GM21737 (cell line): ENCODE results near the gene PLEKHG2.
"Not testable (repeated sequence)": the region's sequence is repeated elsewhere in the genome, so short reads cannot be mapped to it uniquely, and the experiment has no call there.

Experiments
- ATAC-seq: cut with Tn5 transposase; IDR thresholded peaks from one replicate; pipeline ENCODE4 v1.9.1; 2021; ENCODE audit warnings: mild to moderate bottlenecking, moderate library complexity; ENCODE audit not compliant: unreplicated experiment

The PLEKHG2 gene

GRCh38 chr19:39446365-39447084 lies 34.1 kb downstream of the PLEKHG2 start:
- no peak for ATAC-seq

GRCh38 chr19:39448271-39448670 lies 35.8 kb downstream of the PLEKHG2 start:
- no peak for ATAC-seq

GRCh38 chr19:39449116-39449797 lies 36.8 kb downstream of the PLEKHG2 start:
- ATAC-seq, result no peak

- ATAC-seq, result not testable (repeated sequence)
Observed at GRCh38 chr19:39451257-39451656, 38.8 kb downstream of the PLEKHG2 start.

- ATAC-seq, result no peak
Observed at GRCh38 chr19:39463403-39463802, 50.9 kb downstream of the PLEKHG2 start.

GRCh38 chr19:39465956-39466747 lies 53.7 kb downstream of the PLEKHG2 start:
- ATAC-seq, result no peak

GRCh38 chr19:39467941-39468340 lies 55.5 kb downstream of the PLEKHG2 start:
- ATAC-seq, result no peak

GRCh38 chr19:39469036-39469435 lies 56.6 kb downstream of the PLEKHG2 start:
- ATAC-seq, result no peak

GRCh38 chr19:39469567-39469966 lies 57.1 kb downstream of the PLEKHG2 start:
- ATAC-seq, result no peak

GRCh38 chr19:39470724-39471339 lies 58.4 kb downstream of the PLEKHG2 start:
- no peak for ATAC-seq

GRCh38 chr19:39471756-39472536 lies 59.5 kb downstream of the PLEKHG2 start:
- ATAC-seq, result no peak

- no peak for ATAC-seq
Observed at GRCh38 chr19:39472746-39473442, 60.4 kb downstream of the PLEKHG2 start.

GRCh38 chr19:39473443-39473960 lies 61.0 kb downstream of the PLEKHG2 start:
- no peak for ATAC-seq

GRCh38 chr19:39474139-39474620 lies 61.7 kb downstream of the PLEKHG2 start:
- no peak for ATAC-seq

GRCh38 chr19:39475748-39476147 lies 63.3 kb downstream of the PLEKHG2 start:
- ATAC-seq, result no peak
